ENCODE measurements around the gene MTMR11.

The MTMR11 gene

GRCh38 chr1:149934356-149934755 is 2.3 kb downstream of the MTMR11 start:
- no peak for DNase-seq (ENCODE audit: low read depth)

GRCh38 chr1:149933208-149933607 is 3.5 kb downstream of the MTMR11 start:
- DNase-seq (ENCODE audit: low read depth): no peak

- DNase-seq (ENCODE audit: low read depth): no peak
Measured at GRCh38 chr1:149932474-149932873, 4.2 kb downstream of the MTMR11 start.

GRCh38 chr1:149931212-149931790 is 5.4 kb downstream of the MTMR11 start:
- DNase-seq (ENCODE audit: low read depth): no peak

- no peak for DNase-seq (ENCODE audit: low read depth)
Measured at GRCh38 chr1:149929856-149930255, 6.8 kb downstream of the MTMR11 start.

GRCh38 chr1:149928401-149928724 is 8.3 kb downstream of the MTMR11 start:
- no peak for DNase-seq (ENCODE audit: low read depth)

- DNase-seq (ENCODE audit: low read depth): peak; percentile 91
Measured at GRCh38 chr1:149927563-149928400, 8.9 kb downstream of the MTMR11 start, which contains the start of gene SF3B4. Gene SF3B4, minus strand, starts transcription at chr1:149927803. Its CDS starts 44 bp downstream, at chr1:149927759.

- DNase-seq (ENCODE audit: low read depth): no peak
Measured at GRCh38 chr1:149927056-149927562, 9.6 kb downstream of the MTMR11 start.

- no peak for DNase-seq (ENCODE audit: low read depth)
Measured at GRCh38 chr1:149926296-149926695, 10.4 kb downstream of the MTMR11 start.

- no peak for DNase-seq (ENCODE audit: low read depth)
Measured at GRCh38 chr1:149925751-149926150, 10.9 kb downstream of the MTMR11 start.

GRCh38 chr1:149925345-149925744 is 11.3 kb downstream of the MTMR11 start:
- no peak for DNase-seq (ENCODE audit: low read depth)

GRCh38 chr1:149923626-149924025 is 13.1 kb downstream of the MTMR11 start:
- DNase-seq (ENCODE audit: low read depth): no peak

- DNase-seq (ENCODE audit: low read depth): peak; percentile 39
Measured at GRCh38 chr1:149917571-149918144, 19.0 kb downstream of the MTMR11 start, which contains the start of gene SV2A. Gene SV2A, minus strand, starts transcription at chr1:149917844. Its CDS starts 4,004 bp downstream, at chr1:149913840.

GRCh38 chr1:149916898-149917252 is 19.8 kb downstream of the MTMR11 start:
- no peak for DNase-seq (ENCODE audit: low read depth)

GRCh38 chr1:149916193-149916897 is 20.3 kb downstream of the MTMR11 start:
- DNase-seq (ENCODE audit: low read depth): no peak

GRCh38 chr1:149915429-149916192 is 21.1 kb downstream of the MTMR11 start:
- DNase-seq (ENCODE audit: low read depth): no peak

- DNase-seq (ENCODE audit: low read depth): no peak
Measured at GRCh38 chr1:149914545-149914944, 22.1 kb downstream of the MTMR11 start.

GRCh38 chr1:149906570-149907075 is 30.1 kb downstream of the MTMR11 start:
- DNase-seq (ENCODE audit: low read depth): no peak

GRCh38 chr1:149903836-149904491 is 32.7 kb downstream of the MTMR11 start:
- no peak for DNase-seq (ENCODE audit: low read depth)

- DNase-seq (ENCODE audit: low read depth): peak; percentile 69
Measured at GRCh38 chr1:149899460-149900284, 37.0 kb downstream of the MTMR11 start, which contains the start of gene BOLA1. Gene BOLA1, plus strand, starts transcription at chr1:149899568. Its CDS starts 492 bp downstream, at chr1:149900060.
